NCI-H1436 (cell line): ENCODE measurements around the gene NRP1.

Experiments
- DNase-seq: peaks from one replicate; lab custom pipeline; 2025; lab: John Stamatoyannopoulos, UW

Gene NRP1

GRCh38 chr10:33349268-33349667 is 14.8 kb upstream of the NRP1 start:
- no peak for DNase-seq

- no peak for DNase-seq
Measured at GRCh38 chr10:33347211-33347610, 12.7 kb upstream of the NRP1 start.

- DNase-seq, result no peak
Measured at GRCh38 chr10:33345236-33345635, 10.8 kb upstream of the NRP1 start.

- DNase-seq, result no peak
Measured at GRCh38 chr10:33344676-33345075, 10.2 kb upstream of the NRP1 start.

GRCh38 chr10:33341637-33342036 is 7.2 kb upstream of the NRP1 start:
- DNase-seq, result no peak

GRCh38 chr10:33337326-33337957 is 3.0 kb upstream of the NRP1 start:
- no peak for DNase-seq

- DNase-seq, result no peak
Measured at GRCh38 chr10:33336582-33337325, 2.3 kb upstream of the NRP1 start.

- no peak for DNase-seq
Measured at GRCh38 chr10:33335801-33336581, 1.5 kb upstream of the NRP1 start.

GRCh38 chr10:33335551-33335800 is 1.0 kb upstream of the NRP1 start:
- DNase-seq, result no peak

- peak; percentile 60 for DNase-seq
Measured at GRCh38 chr10:33334805-33335550, 511 bp upstream of the NRP1 start.

- DNase-seq, result no peak
Measured at GRCh38 chr10:33333260-33334101, 986 bp downstream of the NRP1 start.

- no peak for DNase-seq
Measured at GRCh38 chr10:33332183-33333065, 2.0 kb downstream of the NRP1 start.

GRCh38 chr10:33331379-33331694 is 3.1 kb downstream of the NRP1 start:
- no peak for DNase-seq

- DNase-seq, result peak; percentile 78
Measured at GRCh38 chr10:33330543-33331378, 3.7 kb downstream of the NRP1 start.

GRCh38 chr10:33329178-33329577 is 5.3 kb downstream of the NRP1 start:
- no peak for DNase-seq

- DNase-seq, result no peak
Measured at GRCh38 chr10:33328253-33328652, 6.2 kb downstream of the NRP1 start.

- DNase-seq, result no peak
Measured at GRCh38 chr10:33327751-33328150, 6.7 kb downstream of the NRP1 start.

GRCh38 chr10:33326933-33327332 is 7.5 kb downstream of the NRP1 start:
- DNase-seq, result no peak

GRCh38 chr10:33325929-33326328 is 8.5 kb downstream of the NRP1 start:
- no peak for DNase-seq

- no peak for DNase-seq
Measured at GRCh38 chr10:33323721-33324120, 10.7 kb downstream of the NRP1 start.
